H1 (cell line): ENCODE data around the gene HMCN2. TPM values are rescaled to one million over a fixed set of nuclear protein-coding genes. Genes with fewer than 3 reads are reported as not detected.

ENCODE experiments used
- GABPA ChIP-seq: IDR thresholded peaks from 2 replicates; pipeline ENCODE4 v1.6.1; 2011; ENCODE audit warnings: mild to moderate bottlenecking, low read length, moderate library complexity, borderline replicate concordance; ENCODE audit not compliant: insufficient read depth
- RNF2 ChIP-seq: fragments of 200-900, 300-1000 bp; sonication (generic); IDR thresholded peaks from 2 replicates; pipeline ENCODE4 v1.7.1; 2016; ENCODE audit warnings: borderline replicate concordance, low read depth, mild to moderate bottlenecking, antibody characterized with exemption, low read length; ENCODE audit not compliant: poor library complexity, severe bottlenecking; ENCODE audit errors: missing control alignments
- polyA plus RNA-seq, 7 experiments: library from polyadenylated mRNA; depleted of rRNA in 3 of 7; stranded (reverse) in 5 of 7; unstranded in 2 of 7; fragments of >200 nt in 5 of 7; fragments of 200-250 nt in 2 of 7; gene quantifications; 1 replicate in 5 of 7; 2 replicates in 1 of 7; 4 replicates in 1 of 7; pipeline versions ENCODE4 v1.2.1 to v1.2.3, GENCODE V29; 2011 to 2013; ENCODE audit warnings: missing spikeins in 2 of 7, mixed read lengths in 2 of 7
- total RNA-seq: library from RNA; stranded (reverse); fragmentation: NEBNext Ultra II Directional; extraction: Animal tissue kit (Norgen Biotek cat#: 25700); gene quantifications from 2 replicates; pipeline ENCODE4 v1.2.1, GENCODE V29; 2021

Gene HMCN2
- total and polyA plus RNA-seq, 2 of the 8 experiments (the other 6 are each of a cell fraction or from before 2014, with no cell fraction given), result 5.0 to 9.1 TPM

DNA sequence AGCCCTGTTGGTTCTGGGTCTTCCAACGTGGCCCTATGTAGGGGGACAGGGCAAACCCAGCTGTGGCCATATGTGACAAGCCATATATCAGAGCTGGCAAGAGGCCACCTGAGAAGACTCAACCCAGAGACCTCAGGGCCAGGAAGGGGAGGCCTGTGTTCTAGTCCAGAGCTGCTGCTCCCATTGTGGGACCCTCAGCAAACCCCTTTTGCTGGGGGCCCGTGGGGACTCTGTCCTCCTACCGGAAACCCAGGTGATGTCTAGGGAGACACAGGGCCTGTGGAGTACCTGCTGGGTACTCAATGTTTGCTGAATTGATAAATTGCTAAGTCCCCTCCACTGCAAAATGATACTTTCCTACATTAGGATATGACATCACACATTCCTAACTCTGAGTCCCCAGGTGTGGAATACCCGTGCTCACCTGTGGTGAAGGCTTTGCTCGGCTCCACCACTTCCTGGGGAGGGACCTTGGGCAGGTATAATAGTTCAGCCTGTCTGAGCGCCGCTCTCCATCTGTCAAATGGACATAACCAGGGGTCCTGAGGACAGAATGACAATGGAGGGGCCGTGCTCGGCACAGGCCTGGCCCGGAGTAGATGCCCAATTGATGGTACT is 140.8 kb downstream of the HMCN2 start (continued):
- TF ChIP-seq RNF2 (no peak), GABPA (no peak)
- TF ChIP-seq, all 59 proteins: peak for 0
